GM19452 (cell line): ENCODE data around the gene NFE2.

Experiments
- ATAC-seq: cut with Tn5 transposase; IDR thresholded peaks from one replicate; pipeline ENCODE4 v1.9.1; 2021; ENCODE audit not compliant: unreplicated experiment

The NFE2 gene

DNA sequence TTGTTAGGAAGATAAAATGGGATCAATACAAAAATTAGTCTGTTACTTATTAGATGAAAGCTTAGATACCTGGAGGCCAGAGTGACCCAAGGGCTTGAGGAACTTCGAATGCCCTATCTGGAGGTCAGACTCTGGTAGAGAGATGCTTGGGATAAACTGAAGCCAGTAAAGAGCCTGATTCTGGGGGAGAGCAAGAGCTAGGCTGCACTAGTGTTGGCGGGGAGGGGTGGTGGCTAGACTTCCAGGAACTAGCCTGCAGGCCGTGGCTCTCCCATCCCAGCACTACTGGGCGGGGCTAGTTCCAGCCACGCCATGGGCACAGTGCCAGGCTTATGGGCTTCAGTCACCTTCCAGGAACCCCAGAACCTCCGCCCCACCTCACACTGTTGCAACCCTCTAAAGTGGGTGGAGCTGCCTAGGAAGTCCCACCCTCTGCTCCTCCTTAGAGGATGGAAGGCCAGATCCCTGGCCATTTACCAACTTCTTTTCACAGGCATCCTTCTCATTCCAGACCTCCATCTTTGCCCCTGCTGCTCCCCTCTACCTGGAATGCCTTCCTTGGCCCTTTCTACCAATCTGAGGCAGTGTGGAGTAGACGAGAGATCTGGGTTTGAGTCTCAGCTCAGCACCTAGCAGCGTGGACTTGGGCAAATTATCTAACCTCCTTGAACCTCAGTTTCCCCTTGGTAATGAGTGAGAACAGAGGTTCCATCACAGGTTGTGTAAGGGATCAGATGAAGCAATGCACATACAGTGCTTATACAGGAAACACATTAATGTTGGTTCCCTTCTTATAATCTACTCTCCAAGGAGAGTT lies 6.3 kb upstream of the NFE2 start:
- ATAC-seq: no peak

DNA sequence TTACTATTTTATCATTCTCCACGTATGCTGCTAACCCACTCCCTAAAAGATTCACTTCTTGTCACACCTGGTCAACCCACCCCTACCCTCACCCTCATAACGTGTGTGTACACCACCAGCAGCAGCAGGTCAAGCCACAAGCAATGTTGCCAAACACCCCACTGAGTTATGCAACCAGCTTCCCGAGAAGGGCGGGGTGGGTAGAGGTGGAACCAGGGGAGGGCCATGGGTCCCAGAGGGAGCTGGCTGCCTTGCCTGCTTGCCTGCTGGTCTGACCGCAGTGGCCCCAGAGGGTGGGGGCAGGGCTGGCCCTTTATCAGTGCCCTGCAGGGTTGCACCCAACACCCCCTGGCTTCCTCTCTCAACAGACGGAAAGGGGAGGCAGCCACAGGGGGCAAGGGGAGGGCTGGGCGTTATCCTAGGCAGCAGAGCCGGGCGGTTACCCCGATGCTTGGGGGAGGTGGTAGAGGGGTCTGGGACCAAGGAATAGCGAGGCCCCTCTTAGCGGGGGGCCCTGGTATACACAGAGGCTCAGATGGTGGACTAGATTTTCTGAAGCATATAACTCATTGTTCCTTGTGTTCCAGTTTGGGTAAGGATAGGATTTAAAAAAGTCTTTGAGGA lies 3.5 kb upstream of the NFE2 start:
- no peak for ATAC-seq

DNA sequence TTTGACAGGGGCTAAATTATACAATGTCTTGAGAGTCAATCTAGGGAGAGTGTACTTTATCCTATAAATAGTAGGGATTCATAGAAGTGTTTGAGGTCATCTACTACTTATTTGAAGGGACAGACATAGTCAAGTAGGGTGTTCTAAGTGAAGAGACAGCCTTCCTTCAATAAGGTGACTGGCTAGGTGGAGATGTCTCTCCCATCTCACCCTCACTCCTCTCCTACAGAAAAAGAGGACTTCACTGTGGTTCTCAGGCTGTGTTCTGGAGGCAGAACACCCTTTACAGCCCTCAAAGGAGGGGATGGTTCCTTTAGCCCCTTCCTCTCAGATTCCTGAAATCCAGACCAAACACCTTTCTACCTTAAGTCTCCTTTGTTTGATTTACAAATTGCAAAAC lies 2.8 kb upstream of the NFE2 start:
- no peak for ATAC-seq

DNA sequence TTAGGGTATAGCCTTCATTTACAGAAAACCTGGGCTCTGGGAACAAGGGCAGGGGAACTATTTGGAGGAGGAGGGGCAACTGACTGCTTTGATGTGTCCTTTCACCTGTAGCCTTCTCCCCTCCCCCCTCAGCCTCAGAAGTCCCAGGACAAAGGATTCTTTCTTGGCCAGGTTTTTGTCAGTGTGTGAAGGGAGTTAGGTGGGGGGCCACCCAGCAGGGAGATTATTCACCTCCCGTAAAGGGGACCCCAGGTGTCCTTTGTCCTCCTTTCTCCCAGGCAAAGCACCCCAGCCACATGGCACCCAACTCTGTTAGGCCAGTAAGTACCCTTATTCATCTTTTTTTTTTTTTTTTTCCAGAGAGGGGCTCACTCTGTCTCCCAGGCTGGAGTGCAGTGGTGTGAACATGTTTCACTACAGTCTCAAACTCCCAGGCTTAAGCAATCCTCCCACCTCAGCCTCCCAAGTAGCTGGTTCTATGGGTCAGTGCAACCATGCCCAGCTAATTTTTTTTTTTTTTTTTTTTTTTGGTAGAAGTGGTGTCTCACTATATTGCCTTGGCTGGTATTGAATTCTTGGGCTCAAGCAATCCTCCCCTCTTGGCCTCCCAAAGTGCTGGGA lies 723 bp upstream of the NFE2 start:
- no peak for ATAC-seq

DNA sequence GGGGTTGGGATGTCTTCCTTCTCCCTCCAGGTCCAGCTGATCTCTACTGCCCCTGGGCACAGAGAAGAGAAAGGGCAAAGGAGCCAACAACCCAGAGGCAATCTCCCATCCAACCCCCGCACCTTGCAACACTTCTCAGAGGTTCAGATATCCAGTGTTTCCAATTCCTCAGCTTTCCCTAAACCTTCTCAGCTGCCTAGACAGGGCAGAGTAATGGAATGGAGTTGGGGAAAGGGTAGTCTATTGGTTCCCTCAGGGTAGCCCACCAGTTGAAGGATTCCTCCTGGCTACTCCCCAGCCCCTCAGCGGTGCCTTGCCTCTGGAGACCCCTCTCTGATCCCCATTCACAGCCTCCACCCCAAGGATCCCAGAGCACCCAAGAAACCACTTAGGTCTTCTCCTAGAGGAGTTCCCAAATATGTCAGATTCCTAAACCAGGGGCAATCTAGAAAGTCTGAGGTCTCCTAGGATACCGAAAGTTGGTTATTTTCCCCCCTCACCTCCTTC lies 537 bp downstream of the NFE2 start:
- ATAC-seq: no peak

DNA sequence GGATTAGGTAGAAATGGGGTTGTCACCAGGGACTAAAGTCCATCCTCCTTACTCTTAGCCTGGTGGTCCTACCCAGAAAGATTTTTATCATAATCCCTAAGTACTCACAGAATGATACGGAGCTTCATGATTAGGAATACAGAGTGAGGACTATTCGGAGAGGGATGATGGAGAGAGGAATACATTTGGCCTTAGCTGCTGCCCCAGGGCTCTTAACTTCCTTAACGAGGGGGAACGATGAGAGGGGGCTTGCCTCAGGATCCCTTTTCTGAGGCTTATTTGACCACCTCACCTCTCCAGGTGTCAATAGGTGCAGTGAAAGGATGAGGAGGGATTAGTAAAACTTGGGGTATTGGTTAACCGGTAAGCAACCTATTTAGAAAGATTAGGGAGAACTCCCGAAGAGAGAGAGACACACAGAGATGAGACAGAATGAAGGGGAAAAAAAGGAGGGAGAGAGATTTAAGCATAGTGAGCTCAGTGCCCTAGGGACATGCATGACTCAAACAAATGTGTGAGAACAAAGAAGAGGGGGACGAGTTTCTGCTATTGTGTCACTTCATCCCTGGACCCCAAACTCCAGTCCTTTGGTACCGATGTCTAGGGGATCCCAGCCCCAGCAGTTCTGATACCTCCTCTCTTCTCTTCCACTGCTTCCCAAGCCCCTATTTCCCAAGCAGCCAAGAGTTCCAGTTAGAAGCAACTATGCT lies 1.1 kb downstream of the NFE2 start:
- no peak for ATAC-seq

DNA sequence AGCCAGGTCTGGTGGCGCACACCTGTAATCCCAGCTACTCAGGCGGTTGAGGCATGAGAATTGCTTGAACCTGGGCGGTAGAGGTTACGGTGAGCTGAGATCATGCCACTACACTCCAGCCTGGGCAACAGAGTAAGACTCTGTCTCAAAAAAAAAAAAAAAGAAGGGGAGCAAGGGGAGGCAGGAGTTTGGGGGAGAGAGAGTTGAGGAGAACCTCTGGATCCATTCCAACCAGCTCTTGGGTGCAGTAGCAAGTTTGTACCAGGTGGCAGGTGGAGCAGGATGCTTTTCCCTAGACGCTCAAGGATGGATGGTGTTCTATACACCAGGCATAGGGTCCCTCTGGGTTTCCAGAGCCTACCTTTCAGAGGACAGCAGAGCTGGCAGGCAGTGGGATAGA lies 1.9 kb downstream of the NFE2 start:
- no peak for ATAC-seq

DNA sequence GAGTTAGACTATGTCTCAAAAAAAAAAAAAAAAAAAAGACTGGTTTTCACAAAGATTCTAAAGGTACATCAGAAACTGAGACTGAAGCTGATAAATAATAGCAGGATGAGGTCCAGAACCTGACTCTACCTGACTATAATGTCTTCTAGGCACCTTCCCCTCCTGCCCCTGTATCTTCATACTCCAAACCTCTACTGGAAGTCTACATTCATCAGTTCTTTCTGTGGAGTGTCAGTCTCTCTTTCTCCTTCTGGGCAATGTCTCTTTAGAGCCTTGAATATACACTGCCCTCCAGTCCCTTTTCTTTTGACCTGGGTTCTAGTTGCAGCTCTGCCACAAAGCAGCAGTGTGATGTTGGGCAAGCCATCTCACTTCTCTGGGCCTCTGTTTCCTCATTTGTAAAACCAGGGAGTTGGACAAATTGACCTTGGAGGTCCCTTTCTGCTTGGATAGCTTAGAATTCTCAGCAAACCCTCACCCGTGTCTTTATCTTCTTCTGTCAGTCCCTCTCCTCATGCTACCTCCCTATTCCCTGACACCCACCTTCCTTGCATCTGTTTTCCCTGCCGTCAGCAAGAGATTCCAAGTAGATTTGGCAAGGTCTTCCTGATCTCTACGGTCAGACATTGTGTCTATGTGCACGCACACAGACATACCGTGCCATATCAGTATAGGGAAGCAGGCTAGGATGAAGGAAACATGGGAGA lies 4.3 kb downstream of the NFE2 start:
- no peak for ATAC-seq

DNA sequence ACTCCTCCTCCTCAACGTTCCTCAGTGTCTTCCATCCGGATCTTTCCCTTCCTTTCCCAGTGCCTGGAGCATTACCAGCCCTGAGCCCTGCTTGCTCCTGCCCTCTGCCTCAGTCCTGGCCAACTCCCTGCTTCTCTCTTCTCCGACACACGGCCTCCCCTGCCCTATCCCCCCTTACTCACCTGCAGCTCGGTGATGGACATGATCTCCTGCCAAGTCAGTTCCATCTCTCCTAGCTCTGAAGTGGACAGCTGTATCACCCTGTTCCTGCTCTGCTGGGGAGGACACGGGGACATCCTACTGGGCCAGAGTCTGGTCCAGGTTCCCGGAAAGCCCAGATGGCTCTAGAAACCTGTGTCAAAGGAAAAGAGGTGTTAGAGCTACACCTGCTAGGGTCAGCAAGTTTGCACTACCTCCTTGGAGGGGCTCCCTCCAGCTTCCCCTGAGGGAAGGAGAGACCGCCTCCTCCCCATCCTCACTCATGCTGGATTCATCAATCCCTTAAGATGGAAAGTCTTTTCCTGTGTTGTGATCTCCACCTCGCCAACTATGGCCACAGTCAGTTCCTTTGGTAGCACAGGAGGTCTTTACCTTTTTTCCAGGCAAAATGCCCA lies 5.8 kb downstream of the NFE2 start:
- no peak for ATAC-seq

DNA sequence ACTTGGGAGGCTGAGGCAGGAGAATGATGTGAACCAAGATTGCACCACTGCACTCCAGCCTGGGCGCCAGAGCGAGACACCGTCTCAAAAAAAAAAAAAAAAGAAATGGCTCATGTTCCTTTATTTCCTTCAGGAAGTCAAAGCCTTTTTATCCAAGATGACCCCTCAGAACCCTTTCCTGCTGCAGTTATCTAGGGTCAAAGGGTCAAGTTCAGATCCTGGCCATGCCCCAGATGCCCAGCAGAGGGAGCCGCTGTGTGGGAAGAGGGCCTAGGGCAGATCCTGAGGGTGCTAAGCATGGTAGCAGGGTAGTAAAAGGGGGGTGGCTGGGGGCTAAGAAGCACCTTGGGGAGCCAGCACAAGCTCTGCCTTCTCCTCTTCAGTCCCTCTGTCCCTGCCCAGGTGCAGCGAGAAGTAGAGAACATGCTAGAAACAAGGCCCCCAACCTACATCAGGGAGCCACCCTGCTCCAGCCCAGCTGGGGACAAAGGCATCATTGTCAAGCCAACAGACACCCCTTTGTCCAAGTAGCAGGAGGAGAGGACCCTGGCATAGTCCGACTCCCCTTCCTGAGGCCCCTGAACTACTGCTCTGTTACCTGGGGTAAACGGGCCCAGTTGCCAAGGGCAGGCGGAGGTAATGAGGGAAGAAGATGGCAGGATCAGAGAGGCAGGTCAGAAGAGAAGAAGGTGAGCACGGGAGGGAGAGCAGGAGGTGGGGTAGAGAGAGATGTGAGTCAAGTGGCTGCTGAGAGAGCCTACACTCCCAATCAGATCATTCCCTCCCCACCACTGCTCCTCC lies 6.5 kb downstream of the NFE2 start:
- no peak for ATAC-seq

DNA sequence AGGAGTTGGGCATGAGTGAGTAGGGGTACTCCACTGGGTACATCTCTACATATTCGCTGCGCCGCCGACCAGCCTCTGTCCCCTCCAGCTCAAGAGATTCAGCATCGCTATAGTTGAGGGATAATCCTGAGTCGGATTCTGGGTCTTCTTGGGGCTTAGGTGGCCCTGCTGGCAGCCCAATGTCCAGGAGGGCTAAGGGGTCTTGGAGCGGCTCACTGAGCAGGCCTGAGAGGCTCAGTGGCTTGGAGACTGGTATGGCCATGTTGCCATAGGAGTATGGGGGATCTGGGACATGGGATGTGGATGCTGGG lies 7.9 kb downstream of the NFE2 start:
- ATAC-seq: no peak

DNA sequence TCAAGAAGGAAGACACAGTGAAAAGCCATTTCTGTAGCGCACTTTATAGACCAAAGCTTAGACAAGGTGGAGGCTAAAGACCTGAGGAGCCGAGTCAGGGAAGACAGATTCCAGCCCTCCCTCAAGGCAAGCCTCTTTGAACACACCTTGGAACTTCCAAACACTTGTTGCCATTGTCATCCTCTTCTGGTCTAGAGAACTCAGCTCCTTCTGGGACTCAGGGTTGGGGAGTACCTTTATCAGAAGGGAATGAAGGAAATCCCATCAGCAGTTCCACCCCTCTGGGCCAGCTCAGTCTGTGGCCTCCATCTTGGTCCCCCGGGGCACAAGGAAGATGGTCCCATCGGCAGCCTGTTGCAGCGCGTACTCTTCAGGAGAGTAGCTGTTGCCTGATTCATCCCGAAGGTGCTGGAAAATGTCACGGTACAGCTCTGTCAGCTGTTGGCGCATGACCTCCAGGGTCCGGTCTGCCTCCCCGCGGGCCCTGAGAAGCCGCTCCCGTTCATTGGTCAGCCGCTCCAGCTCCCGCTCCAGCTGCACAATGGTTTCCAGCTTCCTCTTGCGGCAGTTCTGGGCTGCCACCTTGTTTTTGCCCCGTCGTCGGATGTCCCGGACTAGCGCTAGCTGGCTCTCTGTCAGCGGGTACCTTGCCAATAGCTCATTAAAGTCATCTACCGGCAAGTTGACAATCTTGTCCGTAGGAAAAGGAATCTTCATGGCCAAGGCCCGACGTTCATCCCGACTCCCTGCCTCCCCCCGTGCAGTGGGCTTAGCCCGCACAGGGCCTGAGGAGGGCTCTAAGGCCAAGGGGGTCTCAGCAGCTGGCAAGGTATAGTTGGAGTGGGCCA lies 8.5 kb downstream of the NFE2 start:
- ATAC-seq: no peak

DNA sequence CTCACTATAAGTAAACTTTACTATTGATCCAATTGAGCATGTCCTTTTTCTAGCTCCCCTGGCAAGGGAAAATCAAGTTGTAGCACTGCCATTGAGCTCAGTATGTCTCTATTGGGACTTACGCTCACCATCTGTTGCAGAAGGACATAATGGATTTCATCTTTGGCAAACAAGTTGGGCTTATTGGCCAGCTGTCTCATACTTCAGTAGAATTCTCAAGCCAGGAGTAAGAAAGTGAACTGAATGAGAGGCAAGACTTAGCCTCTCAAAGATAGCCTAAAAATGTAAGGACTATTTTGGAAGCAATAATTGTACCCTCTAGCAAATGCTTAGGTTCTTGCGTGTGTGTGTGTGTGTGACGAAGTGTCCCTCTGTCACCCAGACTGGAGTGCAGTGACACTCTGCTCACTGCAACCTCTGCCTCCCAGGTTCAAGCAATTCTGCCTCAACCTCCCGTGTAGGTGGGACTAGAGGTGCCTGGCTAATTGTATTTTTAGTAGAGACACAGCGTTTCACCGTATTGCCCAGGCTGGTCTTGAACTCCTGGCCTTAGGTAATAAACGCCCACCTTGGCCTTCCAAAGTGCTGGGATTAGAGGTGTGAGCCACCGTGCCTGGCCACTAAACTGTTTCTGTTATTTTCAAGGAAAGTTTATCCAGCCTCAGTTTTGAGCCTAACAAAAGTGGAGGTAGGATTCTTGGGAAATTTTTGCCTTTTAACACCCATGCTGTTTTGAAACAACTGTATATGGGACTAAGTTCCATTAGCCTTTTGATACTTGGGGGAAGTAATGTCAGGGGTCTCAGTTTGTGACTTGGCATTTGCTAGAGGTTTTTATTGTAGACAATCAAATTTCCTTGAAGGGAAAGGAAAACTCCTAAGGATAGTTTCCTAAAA lies 13.3 kb downstream of the NFE2 start:
- ATAC-seq: no peak

DNA sequence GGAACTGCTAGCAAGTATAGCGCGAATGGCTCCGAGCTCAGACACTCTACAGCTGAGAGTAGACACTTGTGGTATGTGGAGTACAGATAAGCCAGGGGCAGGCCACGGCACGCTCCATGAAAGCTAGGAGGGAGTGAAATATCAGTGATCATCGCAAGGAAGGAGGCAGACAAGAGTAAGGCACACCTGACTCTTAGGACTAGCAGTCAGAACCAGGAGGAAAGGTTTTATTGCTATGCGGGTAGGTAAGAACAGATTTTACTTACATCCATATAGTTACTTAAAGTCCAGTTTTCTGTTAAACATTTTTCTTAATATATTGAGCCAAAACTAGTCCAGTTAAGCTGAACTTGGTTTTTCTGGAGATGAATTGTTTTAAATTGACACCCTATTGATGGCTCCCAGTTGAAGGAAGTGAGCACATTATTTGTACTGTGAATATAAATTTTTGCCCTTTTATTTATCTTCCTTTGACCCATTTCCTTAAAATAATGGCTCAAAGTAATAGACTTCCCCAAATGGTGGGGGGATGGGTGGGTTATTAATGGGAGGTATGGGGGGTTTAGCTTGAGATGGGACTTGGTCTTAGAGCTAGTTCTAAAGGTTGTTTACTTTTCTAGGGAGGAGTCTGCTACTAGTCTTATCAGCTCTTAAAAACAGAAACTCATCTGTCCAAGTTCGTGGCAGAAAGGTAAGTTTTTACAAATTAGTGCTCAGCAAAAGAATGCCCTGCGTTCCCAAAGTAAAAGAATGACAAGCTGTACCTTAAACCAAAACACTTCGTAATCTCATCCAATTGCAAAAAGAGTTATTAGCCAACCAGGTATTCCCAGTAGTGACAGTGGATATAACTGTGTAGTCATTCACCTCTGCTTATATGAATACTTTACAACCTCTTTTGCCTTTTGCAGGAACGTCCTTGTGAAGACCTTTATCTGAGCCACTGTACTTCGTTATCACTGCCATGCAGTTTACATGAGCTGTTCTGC lies 14.5 kb downstream of the NFE2 start:
- no peak for ATAC-seq

DNA sequence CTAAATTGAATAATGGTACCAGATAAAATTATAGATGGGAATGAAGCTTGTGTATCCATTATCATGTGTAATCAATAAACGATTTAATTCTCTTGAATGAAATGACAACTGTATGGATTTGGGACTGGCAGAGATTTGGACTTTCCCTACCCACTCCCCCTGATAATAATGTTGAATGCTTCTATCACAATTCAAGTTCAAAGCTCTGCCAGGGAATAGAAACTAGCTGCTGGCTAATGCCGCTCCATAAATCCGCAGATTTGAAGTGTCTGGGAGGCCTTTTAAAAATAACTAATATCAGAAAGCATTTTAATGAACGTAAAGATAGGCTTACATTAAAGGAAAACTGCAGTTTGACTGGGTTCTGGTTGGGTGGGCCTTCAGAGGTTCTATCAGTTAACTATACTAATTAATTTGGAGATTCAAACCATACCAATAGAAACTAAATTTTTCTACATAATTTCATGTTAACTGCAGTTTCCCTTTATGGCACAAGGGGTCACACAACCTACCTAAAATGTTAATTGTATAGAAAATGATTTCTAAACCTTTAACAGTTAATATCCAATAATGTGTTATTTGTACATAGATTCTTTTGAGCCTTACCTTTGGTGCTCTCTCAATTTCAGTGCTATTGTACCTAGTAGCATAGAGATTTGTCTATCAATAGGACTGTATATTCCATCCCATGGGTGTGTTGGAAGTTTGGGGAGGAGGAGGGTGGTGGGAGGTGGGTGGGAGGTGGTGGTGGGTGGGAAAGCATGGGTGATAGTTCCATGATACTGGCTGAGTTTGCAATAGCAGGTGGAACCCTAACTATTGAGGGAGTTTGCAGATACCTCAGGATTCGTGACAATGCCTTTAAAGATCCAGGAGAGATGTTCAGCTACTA lies 15.4 kb downstream of the NFE2 start:
- no peak for ATAC-seq
